Psoas muscle (tissue), 8 donors: ENCODE results near the gene MICAL3. TPM values are rescaled to one million over a fixed set of nuclear protein-coding genes. Genes with fewer than 3 reads are reported as not detected.

ENCODE experiments used
- ATAC-seq, 4 donors: fragments of 200-7000 bp; cut with Tn5 transposase; one replicate each; pipeline ENCODE4 v1.9.1; 2020; ENCODE audit warnings: moderate library complexity in 3 of 4, mild to moderate bottlenecking in 2 of 4
- DNase-seq, 2 donors: peaks; one replicate each; pipeline ENCODE4 v3.0.0-alpha.2; 2020
- H3K27ac ChIP-seq: fragments of 200-600 bp; one replicate; pipeline ENCODE4 v1.8.0; 2022
- H3K27me3 ChIP-seq, 3 donors: fragments of 200-600 bp in 1 of 3; one replicate each; pipeline versions ENCODE4 v1.6.1 to v1.8.0; 2013 to 2022; ENCODE audit warnings: low read length in 2 of 3, mild to moderate bottlenecking in 2 of 3, moderate library complexity in 1 of 3; ENCODE audit not compliant: insufficient read depth in 3 of 3
- H3K36me3 ChIP-seq, 2 donors: fragments of 200-600 bp in 1 of 2; one replicate each; pipeline versions ENCODE4 v1.6.1 to v1.8.0; 2013 to 2022; ENCODE audit warnings: low read depth in 1 of 2, mild to moderate bottlenecking in 1 of 2, moderate library complexity in 1 of 2; ENCODE audit not compliant: insufficient read depth in 1 of 2
- H3K4me1 ChIP-seq: fragments of 200-600 bp; one replicate; pipeline ENCODE4 v1.8.0; 2022
- H3K4me3 ChIP-seq: fragments of 200-600 bp; one replicate; pipeline ENCODE4 v1.8.0; 2022; ENCODE audit warnings: mild to moderate bottlenecking
- H3K9me3 ChIP-seq: fragments of 200-600 bp; one replicate; pipeline ENCODE4 v1.8.0; 2022
- CTCF ChIP-seq: fragments of 200-600 bp; IDR thresholded peaks from one replicate; pipeline ENCODE4 v1.8.0; 2022; ENCODE audit warnings: antibody characterized with exemption
- WGBS, 3 donors: extraction: QIAGEN DNeasy Blood & Tissue Kit; methylation state at CpG; one replicate each; pipeline versions ENCODE4 v1.1.6 to v1.1.7; 2013; 5-methylcytosine and 5-hydroxymethylcytosine counted together
- intact Hi-C, 2 donors: fragments of 100-400 bp; cut with DNase I; formaldehyde crosslinking; loops; one replicate each; pipeline versions ENCODE4 v1.11.0 to v1.14.2; 2022
- polyA plus RNA-seq, 3 donors: library from polyadenylated mRNA; stranded (reverse); fragments of 200-250 nt; gene quantifications; one replicate each; pipeline ENCODE4 v1.2.3, GENCODE V29; 2013
- total RNA-seq, 4 donors: library from RNA; stranded (reverse); fragmentation: NEBNext Ultra II Directional in 2 of 4; extraction: Animal tissue kit (Norgen Biotek cat#: 25700) in 2 of 4; gene quantifications; one replicate each; pipeline versions ENCODE4 v1.2.1 to v1.2.4, GENCODE V29; 2021 to 2023
- donor health status: healthy with polysubstance abuse.
- donor health status: DM: no; HTN: no; CAD: no; lungs with moderate emphysema.
- donor health status: Bipolar disorder and iron deficiency.
- donor health status: healthy.
- donor health status: DM: yes; HTN: yes; CAD: no.
- donor health status: DM: no; HTN: no; CAD: no.
- donor health status: DM: no; HTN: no; CAD: no.
- donor health status: DM: yes; HTN: yes; CAD: no.

Gene MICAL3
- total and polyA plus RNA-seq, 7 donors, result 2.1 to 38.3 (median 15.5) TPM

GRCh38 chr22:17787241-17787640 lies 237.1 kb downstream of the MICAL3 start:
- H3K4me3 ChIP-seq, result no peak overlapping the region
- peaks cover 18% of the 10 kb centered on the region for H3K4me1 ChIP-seq
- TF ChIP-seq CTCF, result no peak
- ATAC-seq (peak; percentile 43 to 70 (median 56)), DNase-seq (peak in 1 of 2 donors; percentile 80)
- H3K27me3 ChIP-seq, result no peaks in the 10 kb centered on the region
- peak overlapping the region; percentile 73 for H3K27ac ChIP-seq
- intact Hi-C loops, result no loop called here
- H3K36me3 ChIP-seq, result peaks cover 0 to 33% of the 10 kb centered on the region in 2 donors
- H3K9me3 ChIP-seq, result no peaks in the 10 kb centered on the region
- 23 to 45% (median 28%) methylated on average over 8 of the region's 8 CpGs for WGBS, 3 donors

GRCh38 chr22:17786435-17787161 lies 237.8 kb downstream of the MICAL3 start:
- ATAC-seq (peak; percentile 51 to 85 (median 81)), DNase-seq (peak; percentile 78 to 91)
- no peaks in the 10 kb centered on the region for H3K9me3 ChIP-seq
- H3K27me3 ChIP-seq, result no peaks in the 10 kb centered on the region
- H3K4me1 ChIP-seq, result peaks cover 24% of the 10 kb centered on the region
- no peak for TF ChIP-seq CTCF
- H3K36me3 ChIP-seq, result peaks cover 0 to 33% of the 10 kb centered on the region in 2 donors
- H3K4me3 ChIP-seq, result no peak overlapping the region
- intact Hi-C loops, result no loop called here
- WGBS, 3 donors, result 22 to 33% (median 31%) methylated on average over 17 to 18 of the region's 18 CpGs
- H3K27ac ChIP-seq, result peak overlapping the region; percentile 73

- peak; percentile 79 to 91 for DNase-seq
- intact Hi-C loops, result loop anchor here in 1 of 2 donors (2.0 kb wide), 1 partner anchor 43 kb away; no protein-coding TSS in a partner anchor
Measured at GRCh38 chr22:17785185-17786184, 238.9 kb downstream of the MICAL3 start.

DNA sequence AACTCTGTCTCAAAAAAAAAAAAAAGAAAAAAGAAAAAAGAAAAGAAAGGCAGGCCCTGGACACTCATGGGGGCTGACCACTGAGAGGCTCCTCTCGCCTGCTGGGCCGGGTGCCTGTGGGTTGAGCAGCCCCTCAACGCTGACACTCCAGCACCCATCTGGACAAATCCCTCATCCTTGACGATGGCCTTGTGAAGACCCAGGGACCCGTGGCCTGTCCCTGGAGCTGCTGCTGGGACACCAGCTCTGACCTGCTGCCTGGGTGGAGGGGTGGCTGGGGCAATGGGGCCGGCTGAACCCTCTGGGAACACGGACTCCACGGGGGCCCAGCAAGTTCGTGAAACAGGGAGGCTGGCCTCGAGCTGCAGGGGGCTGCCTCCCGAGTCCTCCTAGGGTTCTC lies 239.6 kb downstream of the MICAL3 start:
- WGBS, 3 donors, result 80 to 82% (median 82%) methylated on average over 11 of the region's 11 CpGs
- intact Hi-C loops, result loop anchor here (2.0 to 5.0 kb wide), 2 partner anchors 42 kb away; no protein-coding TSS in a partner anchor
- ATAC-seq (no peak), DNase-seq (no peak)
- peaks cover 28% of the 10 kb centered on the region for H3K4me1 ChIP-seq
- no peaks in the 10 kb centered on the region for H3K9me3 ChIP-seq
- TF ChIP-seq CTCF, result no peak
- no peak overlapping the region for H3K4me3 ChIP-seq
- H3K36me3 ChIP-seq, result peaks cover 0 to 17% of the 10 kb centered on the region in 2 donors
- H3K27ac ChIP-seq, result no peak overlapping the region
- H3K27me3 ChIP-seq, result no peaks in the 10 kb centered on the region

More at GRCh38 chr22:17785185-17786184, 238.9 kb downstream of the MICAL3 start:
- H3K27ac ChIP-seq, result peak overlapping the region; percentile 73
- WGBS, 3 donors, result 71 to 80% (median 77%) methylated on average over 37 of the region's 37 CpGs
- H3K36me3 ChIP-seq, result peaks cover 0 to 25% of the 10 kb centered on the region in 2 donors
- ATAC-seq, result peak; percentile 59 to 76 (median 70)
- peaks cover 28% of the 10 kb centered on the region for H3K4me1 ChIP-seq
- no peaks in the 10 kb centered on the region for H3K9me3 ChIP-seq
- TF ChIP-seq CTCF, result peak; percentile 67
- no peak overlapping the region for H3K4me3 ChIP-seq
- H3K27me3 ChIP-seq, result no peaks in the 10 kb centered on the region
